NCI-H460 (cell line): ENCODE results near the gene CMTM8. TPM values are rescaled to one million over a fixed set of nuclear protein-coding genes. Genes with fewer than 3 reads are reported as not detected.
A peak's percentile ranks its signal among the peaks of the same experiment; 100 is the strongest.

Source experiments
- DNase-seq: peaks from one replicate; pipeline ENCODE4 v3.0.0-alpha.2; 2016; ENCODE audit warnings: low read depth; ENCODE audit errors: extremely low read depth
- total RNA-seq: library from RNA; depleted of rRNA; stranded (reverse); fragments of >200 nt; shearing (Covaris generic); gene quantifications from 2 replicates; pipeline ENCODE4 v1.2.3, GENCODE V29; 2014

The CMTM8 gene
- total RNA-seq, 1 experiment from 2014 or later, result 4.9 TPM

GRCh38 chr3:32274306-32274705 lies 35.8 kb downstream of the CMTM8 start:
- no peak for DNase-seq

DNA sequence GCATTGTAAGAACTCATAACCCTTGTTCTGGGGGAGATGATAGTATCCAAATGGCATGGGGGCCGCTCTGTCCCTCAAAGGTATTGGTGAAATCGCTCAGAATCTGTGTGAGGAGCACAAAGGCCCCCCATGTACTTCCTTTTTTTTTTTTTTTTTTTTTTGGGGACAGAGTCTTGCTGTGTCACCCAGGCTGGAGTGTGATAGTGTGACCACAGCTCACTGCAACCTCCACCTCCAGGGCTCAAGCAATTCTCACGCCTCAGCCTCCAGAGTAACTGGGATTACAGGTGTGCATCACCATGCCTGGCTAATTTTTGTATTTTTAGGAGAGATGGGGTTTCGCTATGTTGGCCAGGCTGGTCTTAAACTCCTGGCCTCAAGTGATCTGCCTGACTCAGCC lies 37.0 kb downstream of the CMTM8 start:
- DNase-seq, result no peak

DNA sequence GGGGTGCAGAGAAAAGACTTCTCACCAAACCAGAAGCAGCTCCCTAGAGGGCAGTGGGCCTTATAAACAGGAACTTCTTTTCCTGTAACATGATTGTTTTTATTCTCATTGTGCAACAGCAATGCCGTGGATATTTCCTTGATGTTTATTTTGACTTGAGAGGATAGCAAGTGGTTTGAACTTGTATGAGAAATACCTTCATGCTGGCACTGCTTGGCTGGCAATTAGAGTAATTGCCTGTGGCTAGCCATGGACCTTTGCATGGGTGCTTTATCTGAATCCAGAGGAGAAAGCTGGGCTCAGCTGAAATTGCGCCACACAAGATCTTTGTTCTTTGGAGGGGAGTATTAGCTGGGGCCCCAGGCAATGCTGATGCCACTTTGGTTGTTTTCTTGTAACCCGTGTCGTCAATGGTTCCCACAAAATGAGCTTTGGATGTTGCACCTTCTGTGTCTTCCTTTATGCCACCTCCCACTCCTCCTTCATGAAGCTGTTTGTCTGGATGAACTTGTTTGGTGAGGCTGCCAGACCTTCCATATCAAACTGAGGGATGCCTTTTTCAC lies 37.9 kb downstream of the CMTM8 start:
- peak; percentile 16 for DNase-seq

- DNase-seq, result no peak
Measured at GRCh38 chr3:32278714-32279113, 40.2 kb downstream of the CMTM8 start.

GRCh38 chr3:32280262-32280910 lies 41.9 kb downstream of the CMTM8 start:
- DNase-seq, result no peak

DNA sequence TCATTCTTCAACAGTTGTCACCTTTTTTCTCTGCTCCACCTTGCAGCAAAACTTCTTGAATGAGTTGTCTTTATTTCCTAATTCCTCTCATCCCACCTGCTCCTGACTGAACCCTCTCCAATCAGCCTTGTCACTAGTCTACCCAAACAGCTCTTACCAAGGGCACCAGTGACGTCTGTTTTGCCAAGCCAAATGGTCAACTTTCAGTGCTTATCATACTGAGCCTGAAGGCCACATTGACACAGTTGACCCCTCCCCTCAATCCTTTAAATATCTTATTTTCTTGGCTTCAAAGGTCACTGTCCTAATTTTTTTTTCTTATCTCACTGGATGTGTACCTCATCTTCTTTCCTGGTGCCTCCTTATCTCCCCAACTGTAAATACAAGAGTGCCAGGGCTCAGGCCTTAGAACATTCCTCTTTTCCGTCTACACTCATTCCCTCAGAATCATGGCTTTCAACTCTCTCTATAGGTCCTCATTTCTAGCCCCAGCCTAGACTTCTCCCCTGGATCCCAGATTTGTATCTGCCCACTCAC lies 43.2 kb downstream of the CMTM8 start:
- no peak for DNase-seq

- no peak for DNase-seq
Measured at GRCh38 chr3:32282578-32283154, 44.2 kb downstream of the CMTM8 start.

- no peak for DNase-seq
Measured at GRCh38 chr3:32283304-32283703, 44.8 kb downstream of the CMTM8 start.

DNA sequence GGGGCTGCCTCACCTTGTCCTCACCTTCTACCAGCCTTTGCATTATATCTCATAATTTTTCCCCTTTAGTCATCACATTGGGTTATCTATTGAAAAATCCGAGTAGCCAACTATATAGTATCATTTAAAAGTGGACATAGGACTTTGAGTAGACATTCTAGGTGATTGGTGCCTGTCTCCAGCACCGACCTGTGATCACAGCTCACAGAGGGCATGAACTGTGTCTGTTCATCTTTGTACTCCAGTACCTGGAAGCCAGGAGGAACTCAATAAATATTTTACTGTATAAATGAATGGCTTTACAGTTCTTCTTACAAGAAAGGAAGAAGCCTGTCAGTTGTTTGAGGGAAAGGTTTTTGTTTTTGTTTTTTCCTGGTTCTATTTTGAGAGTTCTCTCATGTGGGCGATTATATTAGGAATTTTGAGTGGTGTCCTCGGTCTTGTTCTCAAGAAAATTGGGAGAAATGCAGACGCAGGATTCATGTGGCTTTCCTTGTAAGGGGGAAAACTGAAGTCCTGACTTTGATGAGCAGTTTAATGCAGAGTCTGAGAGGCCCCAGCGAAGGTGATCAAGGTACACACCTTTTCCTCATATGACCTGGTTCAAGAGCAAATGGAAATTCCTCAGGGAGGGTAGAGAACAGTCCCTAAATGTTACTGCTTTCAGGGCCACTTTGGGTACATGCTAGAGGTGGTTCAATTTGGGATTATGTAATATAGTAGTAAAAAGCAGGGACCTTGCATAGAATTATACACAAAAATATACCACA lies 46.1 kb downstream of the CMTM8 start:
- no peak for DNase-seq

DNA sequence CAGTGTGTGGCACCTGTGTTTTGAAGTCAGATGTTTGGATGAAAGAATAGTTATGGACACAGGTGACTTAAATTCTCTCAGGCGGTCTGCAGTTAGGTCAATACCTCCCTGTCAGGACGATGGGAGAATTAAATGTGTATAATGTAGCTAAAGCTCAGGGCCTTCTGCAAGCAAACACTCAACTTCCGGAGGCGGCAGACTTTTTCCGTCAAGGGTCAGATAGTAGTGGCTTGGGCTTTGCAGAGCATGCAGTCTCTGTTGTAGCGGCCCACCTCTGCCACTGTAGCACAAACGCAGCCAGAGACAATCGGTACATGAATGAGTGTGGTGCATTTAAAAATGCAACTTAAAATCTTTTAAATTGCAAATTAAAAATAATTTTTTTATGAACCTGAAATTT lies 47.4 kb downstream of the CMTM8 start:
- no peak for DNase-seq

GRCh38 chr3:32288819-32289218 lies 50.3 kb downstream of the CMTM8 start:
- no peak for DNase-seq

GRCh38 chr3:32290619-32291018 lies 52.1 kb downstream of the CMTM8 start:
- DNase-seq, result no peak

DNA sequence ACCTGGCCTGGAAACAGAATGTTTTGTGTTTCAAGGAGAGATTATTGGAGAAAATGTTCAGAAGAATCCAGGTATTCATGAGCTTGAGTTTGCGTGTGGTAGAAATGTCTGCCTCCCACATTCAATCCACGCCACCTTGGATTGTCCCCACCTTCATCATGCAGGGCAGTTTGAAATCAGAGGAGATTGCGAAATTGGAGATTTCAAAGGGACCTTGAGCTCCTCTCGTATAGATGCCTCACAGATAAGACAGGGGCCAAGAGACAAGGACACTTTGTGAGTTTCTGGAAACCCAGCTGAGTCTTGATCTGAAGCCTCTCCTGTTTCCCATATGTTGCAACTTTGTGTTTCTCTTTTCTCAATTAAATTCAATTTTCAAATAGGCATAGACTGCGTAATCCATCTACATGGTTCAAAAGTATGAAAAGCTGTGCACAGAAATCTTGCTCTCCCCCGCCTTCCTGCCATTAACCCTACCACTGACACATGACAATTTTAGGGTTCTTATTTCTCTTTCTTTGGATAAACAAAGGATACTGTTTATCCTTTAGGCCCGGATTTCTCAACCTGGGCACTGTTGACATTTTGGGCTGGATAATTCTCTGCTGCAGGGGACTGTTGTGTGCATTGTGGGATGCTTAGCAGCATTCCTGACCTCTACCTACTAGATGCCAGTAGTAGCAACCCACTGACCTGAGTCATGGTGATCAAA lies 53.8 kb downstream of the CMTM8 start:
- no peak for DNase-seq

DNA sequence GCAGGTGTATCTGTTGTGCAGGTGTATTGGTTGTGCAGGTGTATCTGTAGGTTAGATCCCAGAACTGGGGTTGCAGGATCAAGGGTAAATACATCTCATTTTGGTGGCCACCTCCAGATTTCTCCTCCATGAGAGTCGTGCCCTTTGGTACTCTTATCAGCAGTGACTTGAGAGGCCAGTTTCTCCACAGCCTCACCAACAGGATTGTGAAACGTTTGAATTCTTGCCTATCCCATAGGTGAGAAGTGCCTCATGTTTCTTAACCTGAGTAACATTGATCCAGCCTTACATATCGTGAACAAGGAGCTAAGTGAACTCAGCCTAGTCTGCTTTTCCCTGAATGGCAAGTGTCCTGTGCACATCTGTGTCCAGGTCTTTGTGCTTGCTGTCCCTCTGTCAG lies 55.4 kb downstream of the CMTM8 start:
- no peak for DNase-seq

- peak; percentile 40 for DNase-seq
Measured at GRCh38 chr3:32296251-32297204, 58.0 kb downstream of the CMTM8 start.

- DNase-seq, result no peak
Measured at GRCh38 chr3:32297366-32297765, 58.9 kb downstream of the CMTM8 start.

GRCh38 chr3:32301426-32301825 lies 62.9 kb downstream of the CMTM8 start:
- no peak for DNase-seq

DNA sequence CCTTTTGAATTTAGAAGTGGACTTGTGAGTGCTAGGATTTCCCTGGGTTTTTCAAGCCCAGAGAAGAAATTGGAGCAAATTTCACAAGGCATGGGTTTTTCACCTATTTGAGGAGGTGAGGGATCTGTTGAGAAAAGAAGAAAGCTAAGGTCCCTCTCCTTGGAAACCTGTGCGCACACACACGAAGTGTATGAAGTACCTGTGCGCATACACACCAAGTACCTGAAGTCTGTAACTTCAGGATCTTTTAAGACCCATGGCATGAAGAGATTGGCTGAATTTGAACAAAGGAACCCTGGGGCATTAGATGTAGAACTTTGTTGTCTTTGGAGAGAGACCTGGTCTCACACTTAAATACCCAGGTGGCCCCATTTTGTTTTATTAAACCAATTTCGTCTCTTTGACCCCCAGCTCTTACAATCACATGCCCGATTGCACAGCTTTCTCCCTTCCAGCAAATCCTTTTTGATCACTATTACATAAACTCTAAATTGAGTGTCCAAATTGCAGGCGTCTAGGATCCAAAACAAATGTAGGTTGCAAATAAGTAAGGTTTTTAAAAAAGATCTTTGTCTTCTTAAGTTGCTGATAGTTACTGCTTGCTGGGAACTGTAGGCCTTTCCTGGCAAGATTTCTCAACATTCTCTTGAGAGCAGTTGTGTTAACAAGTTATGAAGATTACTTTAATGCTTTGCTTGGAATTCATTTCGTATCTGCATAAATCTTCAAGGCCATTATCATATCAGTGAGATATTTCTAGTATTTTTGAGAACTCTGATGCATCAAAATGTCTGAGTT lies 64.3 kb downstream of the CMTM8 start:
- DNase-seq, result peak; percentile 21

DNA sequence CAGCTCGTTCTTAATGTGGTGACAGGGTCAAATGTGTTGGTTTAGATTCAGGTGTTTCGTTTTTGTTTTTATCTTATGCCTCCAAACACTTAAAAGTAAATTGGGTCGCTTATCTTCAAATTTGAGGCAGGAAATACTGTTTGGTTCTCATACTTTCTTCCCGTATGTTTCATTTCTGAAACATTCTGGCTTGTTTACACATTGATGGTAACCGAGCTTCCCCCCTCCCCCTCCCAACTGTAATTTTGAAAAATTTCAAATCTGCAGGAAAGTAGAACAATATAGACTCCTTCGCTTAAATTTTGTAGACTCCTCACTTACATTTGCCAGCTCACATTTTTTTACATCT lies 64.9 kb downstream of the CMTM8 start:
- no peak for DNase-seq
